ENCODE results near the gene SDK1.

The SDK1 gene

DNA sequence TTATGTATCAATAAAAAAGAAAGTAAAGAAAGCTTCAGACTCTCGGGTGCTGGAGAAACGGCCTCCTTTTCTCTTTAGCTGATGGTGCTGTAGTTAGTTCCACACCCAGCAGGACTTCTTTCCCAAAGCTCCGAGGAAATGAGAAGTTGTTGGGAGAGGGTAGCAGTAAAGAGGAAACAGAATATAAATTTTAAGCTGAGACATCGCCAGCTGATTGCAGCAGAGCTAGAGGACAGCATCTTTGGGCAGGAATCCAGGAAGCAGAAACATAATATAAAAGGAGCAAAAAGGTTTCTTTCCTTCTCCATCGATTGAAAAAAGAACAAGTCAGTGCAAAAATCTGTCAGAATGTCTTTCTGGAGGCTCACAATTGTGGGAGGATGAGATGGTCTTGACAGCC is 764.1 kb downstream of the SDK1 start:
- no peak for TF ChIP-seq CTCF (IDR thresholded peaks at IDR 0.05)
- Histone ChIP-seq H3K9ac (no peak overlapping the region), H2AFZ (no peak overlapping the region)

GRCh38 chr7:4066206-4066605 is 765.2 kb downstream of the SDK1 start:
- no peak overlapping the region for H3K9ac ChIP-seq
- H3K79me2 ChIP-seq: no peaks in the 10 kb centered on the region
- H3K36me3 ChIP-seq (ENCODE audit: control insufficient read depth, insufficient read depth, low read length): no peaks in the 10 kb centered on the region
- no peak overlapping the region for H3K4me2 ChIP-seq (ENCODE audit: low read length)
- H3K27ac ChIP-seq: no peak overlapping the region
- H3K4me1 ChIP-seq: no peaks in the 10 kb centered on the region
- no peaks in the 10 kb centered on the region for H3K9me3 ChIP-seq (ENCODE audit: control insufficient read depth, low read length)
- no peak overlapping the region for H3K4me3 ChIP-seq (ENCODE audit: low read depth, low read length)
- TF ChIP-seq CTCF (IDR thresholded peaks at IDR 0.05): no peak
- no peaks in the 10 kb centered on the region for H3K27me3 ChIP-seq (ENCODE audit: control insufficient read depth, insufficient read depth, low read length)
- H2AFZ ChIP-seq: no peak overlapping the region

More for the DNA sequence above, 764.1 kb downstream of the SDK1 start:
- Histone ChIP-seq H3K27me3 (ENCODE audit: control insufficient read depth, insufficient read depth, low read length) (no peaks in the 10 kb centered on the region), H3K4me3 (ENCODE audit: low read depth, low read length) (no peak overlapping the region), H3K4me1 (no peaks in the 10 kb centered on the region), H3K27ac (no peak overlapping the region), H3K36me3 (ENCODE audit: control insufficient read depth, insufficient read depth, low read length) (no peaks in the 10 kb centered on the region), H3K79me2 (no peaks in the 10 kb centered on the region), H3K4me2 (ENCODE audit: low read length) (no peak overlapping the region), H3K9me3 (ENCODE audit: control insufficient read depth, low read length) (no peaks in the 10 kb centered on the region)

- Histone ChIP-seq H3K9ac (no peak overlapping the region), H2AFZ (no peak overlapping the region), H3K4me2 (ENCODE audit: low read length) (no peak overlapping the region), H3K4me3 (ENCODE audit: low read depth, low read length) (no peak overlapping the region), H3K4me1 (no peaks in the 10 kb centered on the region), H3K27ac (no peak overlapping the region), H3K79me2 (no peaks in the 10 kb centered on the region), H3K9me3 (ENCODE audit: control insufficient read depth, low read length) (no peaks in the 10 kb centered on the region), H3K27me3 (ENCODE audit: control insufficient read depth, insufficient read depth, low read length) (no peaks in the 10 kb centered on the region), H3K36me3 (ENCODE audit: control insufficient read depth, insufficient read depth, low read length) (no peaks in the 10 kb centered on the region)
- no peak for TF ChIP-seq CTCF (IDR thresholded peaks at IDR 0.05)
Observed at GRCh38 chr7:4066626-4067475, 765.8 kb downstream of the SDK1 start.

- no peak for TF ChIP-seq CTCF (IDR thresholded peaks at IDR 0.05)
- Histone ChIP-seq H3K36me3 (ENCODE audit: control insufficient read depth, insufficient read depth, low read length) (no peaks in the 10 kb centered on the region), H3K4me1 (no peaks in the 10 kb centered on the region), H2AFZ (no peak overlapping the region), H3K4me2 (ENCODE audit: low read length) (no peak overlapping the region), H3K79me2 (no peaks in the 10 kb centered on the region), H3K27ac (no peak overlapping the region), H3K9me3 (ENCODE audit: control insufficient read depth, low read length) (no peaks in the 10 kb centered on the region), H3K4me3 (ENCODE audit: low read depth, low read length) (no peak overlapping the region), H3K27me3 (ENCODE audit: control insufficient read depth, insufficient read depth, low read length) (no peaks in the 10 kb centered on the region), H3K9ac (no peak overlapping the region)
Observed at GRCh38 chr7:4067476-4067760, 766.4 kb downstream of the SDK1 start.

DNA sequence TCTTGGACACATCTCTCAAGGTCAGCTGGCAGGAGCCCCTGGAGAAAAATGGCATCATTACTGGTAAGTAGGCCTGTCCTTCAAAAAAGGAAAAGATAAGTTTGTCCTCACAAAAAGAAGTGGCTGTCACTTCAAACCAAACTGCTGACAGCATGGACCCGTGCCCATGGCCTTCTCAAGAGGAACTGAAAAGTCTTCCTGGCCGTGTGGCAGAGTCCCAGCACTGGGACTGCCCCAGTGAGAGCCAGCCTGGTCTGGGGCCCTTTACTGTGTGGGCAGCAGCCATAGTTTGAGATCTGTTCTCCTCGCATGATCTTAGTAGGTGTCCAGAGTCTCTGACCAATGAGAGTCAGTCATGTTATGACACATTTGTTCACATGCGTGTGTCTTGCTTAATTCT is 766.8 kb downstream of the SDK1 start:
- no peaks in the 10 kb centered on the region for H3K9me3 ChIP-seq (ENCODE audit: control insufficient read depth, low read length)

More for the DNA sequence above, 766.8 kb downstream of the SDK1 start:
- H3K4me2 ChIP-seq (ENCODE audit: low read length): no peak overlapping the region
- H3K9ac ChIP-seq: no peak overlapping the region
- H3K36me3 ChIP-seq (ENCODE audit: control insufficient read depth, insufficient read depth, low read length): no peaks in the 10 kb centered on the region
- TF ChIP-seq CTCF (IDR thresholded peaks at IDR 0.05): no peak
- no peak overlapping the region for H2AFZ ChIP-seq
- no peaks in the 10 kb centered on the region for H3K27me3 ChIP-seq (ENCODE audit: control insufficient read depth, insufficient read depth, low read length)
- H3K4me1 ChIP-seq: no peaks in the 10 kb centered on the region
- no peak overlapping the region for H3K4me3 ChIP-seq (ENCODE audit: low read depth, low read length)
- H3K79me2 ChIP-seq: no peaks in the 10 kb centered on the region
- no peak overlapping the region for H3K27ac ChIP-seq

Data from parathyroid adenoma (tissue), 2 donors.